Hepatocyte (in vitro differentiated cells): ENCODE measurements around the gene TAOK3. TPM values are rescaled to one million over a fixed set of nuclear protein-coding genes. Genes with fewer than 3 reads are reported as not detected.

ENCODE experiments used
- DNase-seq: peaks from one replicate; pipeline ENCODE4 v3.0.0-alpha.2; 2016; ENCODE audit warnings: low spot score
- H2AFZ ChIP-seq: fragments of 200-600 bp; sonication (generic); 2 replicates; pipeline ENCODE4 v1.6.0; 2016; ENCODE audit warnings: antibody characterized with exemption, mild to moderate bottlenecking
- H3K27ac ChIP-seq: fragments of 200-600 bp; sonication (generic); 2 replicates; pipeline ENCODE4 v1.5.1; 2016; ENCODE audit warnings: mild to moderate bottlenecking
- H3K27me3 ChIP-seq: fragments of 200-600 bp; sonication (generic); 2 replicates; pipeline ENCODE4 v1.6.1; 2016
- H3K36me3 ChIP-seq: fragments of 200-600 bp; sonication (generic); replicated peaks from 2 replicates; pipeline ENCODE4 v1.5.1; 2016; ENCODE audit warnings: low read depth; ENCODE audit not compliant: insufficient read depth
- H3K4me1 ChIP-seq: fragments of 200-600 bp; sonication (generic); 2 replicates; pipeline ENCODE4 v1.5.1; 2016; ENCODE audit warnings: mild to moderate bottlenecking, moderate library complexity; ENCODE audit not compliant: insufficient read depth
- H3K4me2 ChIP-seq: fragments of 200-600 bp; sonication (generic); 2 replicates; pipeline ENCODE4 v1.6.0; 2016
- H3K4me3 ChIP-seq: fragments of 200-600 bp; sonication (generic); 2 replicates; pipeline ENCODE4 v1.5.1; 2016; ENCODE audit warnings: mild to moderate bottlenecking
- H3K79me2 ChIP-seq: fragments of 200-600 bp; sonication (generic); 2 replicates; pipeline ENCODE4 v1.6.0; 2017; ENCODE audit warnings: mild to moderate bottlenecking
- H3K9me2 ChIP-seq: fragments of 200-600 bp; sonication (generic); replicated peaks from 2 replicates; pipeline ENCODE4 v1.6.0; 2017; ENCODE audit warnings: mild to moderate bottlenecking; ENCODE audit not compliant: insufficient read depth
- H3K9me3 ChIP-seq: fragments of 200-600 bp; sonication (generic); 2 replicates; pipeline ENCODE4 v1.5.1; 2016; ENCODE audit warnings: low read depth, mild to moderate bottlenecking
- H4K20me1 ChIP-seq: fragments of 200-600 bp; sonication (generic); 2 replicates; pipeline ENCODE4 v1.6.0; 2016; ENCODE audit warnings: mild to moderate bottlenecking; ENCODE audit not compliant: insufficient read depth, poor library complexity, severe bottlenecking
- EZH2 ChIP-seq: fragments of 200-600 bp; sonication (generic); IDR thresholded peaks from 2 replicates; pipeline ENCODE4 v1.6.1; 2016; ENCODE audit warnings: antibody characterized with exemption, mild to moderate bottlenecking, borderline replicate concordance
- EZH2phosphoT487 ChIP-seq: fragments of 200-600 bp; sonication (generic); IDR thresholded peaks from one replicate; pipeline ENCODE4 v1.6.1; 2018; ENCODE audit warnings: antibody characterized with exemption, mild to moderate bottlenecking, low read depth, moderate library complexity; ENCODE audit not compliant: unreplicated experiment, severe bottlenecking
- WGBS: methylation state at CpG from one replicate; pipeline ENCODE4 v1.1.6; 2016; ENCODE audit warnings: low lambda C conversion rate; ENCODE audit errors: missing lambda C conversion rate; 5-methylcytosine and 5-hydroxymethylcytosine counted together
- polyA plus RNA-seq: library from polyadenylated mRNA; unstranded; fragments of >200 nt; fragmentation: Nextera tagmentation; extraction: Ambion mirVana; gene quantifications from 2 replicates; pipeline ENCODE4 v1.2.1, GENCODE V29; 2016
- total RNA-seq: library from RNA; depleted of rRNA; stranded (reverse); fragments of >200 nt; gene quantifications from 2 replicates; pipeline ENCODE4 v1.2.3, GENCODE V29; 2014
- TF ChIP-seq, protein P1 (sequence below): fragments of 200-600 bp; sonication (generic); IDR thresholded peaks from 2 replicates; pipeline ENCODE4 v1.5.1; 2016; ENCODE audit warnings: antibody characterized with exemption, mild to moderate bottlenecking; ENCODE audit not compliant: poor library complexity

The TAOK3 gene
- total RNA-seq (19.1 and 20.0 TPM in 2 replicates), polyA plus RNA-seq (28.7 and 38.4 TPM in 2 replicates)

GRCh38 chr12:118372541-118373495 is at the start of gene TAOK3:
Gene TAOK3 (minus strand): TSS chr12:118372907. CDS start chr12:118255567, 117,340 bp downstream.
- peak; percentile 99 for DNase-seq
- WGBS, result 1% methylated on average over 45 of the region's 75 CpGs
- Histone ChIP-seq H4K20me1 (peaks cover 4% of the 10 kb centered on the region), H3K4me2 (peak within 1 kb of the TSS; percentile 90), H3K4me3 (peak within 1 kb of the TSS; percentile 58), H3K36me3 (no peaks in the 10 kb centered on the region), H3K4me1 (peaks cover 22% of the 10 kb centered on the region), H3K9me3 (no peaks in the 10 kb centered on the region), H2AFZ (peak within 1 kb of the TSS; percentile 66), H3K27ac (peak within 1 kb of the TSS; percentile 87), H3K27me3 (no peaks in the 10 kb centered on the region), H3K9me2 (no peaks in the 10 kb centered on the region), H3K79me2 (peaks cover 61% of the 10 kb centered on the region)
- no peak for TF ChIP-seq EZH2
- TF ChIP-seq, protein P1, sequence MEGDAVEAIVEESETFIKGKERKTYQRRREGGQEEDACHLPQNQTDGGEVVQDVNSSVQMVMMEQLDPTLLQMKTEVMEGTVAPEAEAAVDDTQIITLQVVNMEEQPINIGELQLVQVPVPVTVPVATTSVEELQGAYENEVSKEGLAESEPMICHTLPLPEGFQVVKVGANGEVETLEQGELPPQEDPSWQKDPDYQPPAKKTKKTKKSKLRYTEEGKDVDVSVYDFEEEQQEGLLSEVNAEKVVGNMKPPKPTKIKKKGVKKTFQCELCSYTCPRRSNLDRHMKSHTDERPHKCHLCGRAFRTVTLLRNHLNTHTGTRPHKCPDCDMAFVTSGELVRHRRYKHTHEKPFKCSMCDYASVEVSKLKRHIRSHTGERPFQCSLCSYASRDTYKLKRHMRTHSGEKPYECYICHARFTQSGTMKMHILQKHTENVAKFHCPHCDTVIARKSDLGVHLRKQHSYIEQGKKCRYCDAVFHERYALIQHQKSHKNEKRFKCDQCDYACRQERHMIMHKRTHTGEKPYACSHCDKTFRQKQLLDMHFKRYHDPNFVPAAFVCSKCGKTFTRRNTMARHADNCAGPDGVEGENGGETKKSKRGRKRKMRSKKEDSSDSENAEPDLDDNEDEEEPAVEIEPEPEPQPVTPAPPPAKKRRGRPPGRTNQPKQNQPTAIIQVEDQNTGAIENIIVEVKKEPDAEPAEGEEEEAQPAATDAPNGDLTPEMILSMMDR, result no peak

GRCh38 chr12:118420673-118421072 is 48.0 kb upstream of the TAOK3 start:
- Histone ChIP-seq H3K9me3 (no peaks in the 10 kb centered on the region), H2AFZ (no peak overlapping the region), H3K4me3 (no peak overlapping the region), H3K9me2 (no peaks in the 10 kb centered on the region), H3K36me3 (no peaks in the 10 kb centered on the region), H3K4me1 (no peaks in the 10 kb centered on the region), H3K4me2 (no peak overlapping the region), H4K20me1 (no peaks in the 10 kb centered on the region), H3K79me2 (no peaks in the 10 kb centered on the region), H3K27ac (no peak overlapping the region), H3K27me3 (no peaks in the 10 kb centered on the region)
- TF ChIP-seq, protein P1, result no peak
- no peak for TF ChIP-seq EZH2phosphoT487
- no peak for TF ChIP-seq EZH2
- 92% methylated on average over 3 of the region's 3 CpGs for WGBS
- DNase-seq, result no peak

- Histone ChIP-seq H3K79me2 (no peaks in the 10 kb centered on the region), H3K27ac (no peak overlapping the region), H4K20me1 (no peaks in the 10 kb centered on the region), H3K4me1 (no peaks in the 10 kb centered on the region), H2AFZ (no peak overlapping the region), H3K4me3 (no peak overlapping the region), H3K4me2 (no peak overlapping the region), H3K36me3 (no peaks in the 10 kb centered on the region), H3K9me3 (no peaks in the 10 kb centered on the region), H3K9me2 (no peaks in the 10 kb centered on the region), H3K27me3 (no peaks in the 10 kb centered on the region)
- 96% methylated on average over 1 of the region's 1 CpG for WGBS
- TF ChIP-seq EZH2phosphoT487, result no peak
- no peak for TF ChIP-seq EZH2
- TF ChIP-seq, protein P1, result no peak
- no peak for DNase-seq
Observed at GRCh38 chr12:118418385-118419057, 45.8 kb upstream of the TAOK3 start.
